HepG2 (cell line): ENCODE measurements around the gene ZFHX3. TPM values are rescaled to one million over a fixed set of nuclear protein-coding genes. Genes with fewer than 3 reads are reported as not detected.
A peak's percentile ranks its signal among the peaks of the same experiment; 100 is the strongest.

ENCODE experiments used
- CBX1 ChIP-seq: IDR thresholded peaks from one replicate; pipeline ENCODE4 v1.6.1; 2016; ENCODE audit warnings: antibody characterized with exemption, low read depth
- CHCHD3 ChIP-seq: sonication (generic); formaldehyde crosslinking; IDR thresholded peaks from 2 replicates; pipeline ENCODE4 v1.8.0; 2022; ENCODE audit warnings: mild to moderate bottlenecking, missing genetic modification reagents, moderate library complexity
- LCORL ChIP-seq, 2 experiments: fragments of 450-650 bp in 1 of 2; sonication (generic) in 1 of 2; formaldehyde crosslinking in 1 of 2; IDR thresholded peaks; 2 replicates each; pipeline versions ENCODE4 v1.5.0 to v1.6.1; 2017 to 2020; ENCODE audit warnings: antibody characterized with exemption in 1 of 2, missing genetic modification reagents in 1 of 2
- NR2C2 ChIP-seq: sonication (generic); formaldehyde crosslinking; IDR thresholded peaks from 2 replicates; pipeline ENCODE4 v1.4.0; 2020; ENCODE audit warnings: missing genetic modification reagents, mild to moderate bottlenecking, moderate library complexity, borderline replicate concordance
- POLR2AphosphoS5 ChIP-seq: IDR thresholded peaks from 2 replicates; pipeline ENCODE4 v1.6.1; 2012; ENCODE audit warnings: low read depth, low read length
- RAD21 ChIP-seq: fragments of 450-650 bp; formaldehyde crosslinking; IDR thresholded peaks from 2 replicates; pipeline ENCODE4 v1.5.0; 2020; ENCODE audit warnings: mild to moderate bottlenecking
- RCOR2 ChIP-seq: IDR thresholded peaks from 2 replicates; pipeline ENCODE4 v1.6.1; 2016; ENCODE audit warnings: missing biosample characterization, missing genetic modification reagents
- SAFB2 ChIP-seq: sonication (generic); formaldehyde crosslinking; IDR thresholded peaks from 2 replicates; pipeline ENCODE4 v1.5.1; 2020; ENCODE audit warnings: missing genetic modification reagents, low read depth, mild to moderate bottlenecking, borderline replicate concordance
- SMAD9 ChIP-seq: sonication (generic); formaldehyde crosslinking; IDR thresholded peaks from 2 replicates; pipeline ENCODE4 v1.5.1; 2020; ENCODE audit warnings: mild to moderate bottlenecking, missing genetic modification reagents
- SMARCC2 ChIP-seq: fragments of 450-650 bp; IDR thresholded peaks from 2 replicates; pipeline ENCODE4 v1.6.1; 2017; ENCODE audit warnings: antibody characterized with exemption, mild to moderate bottlenecking
- SNRNP70 ChIP-seq: fragments of 200-400 bp; formaldehyde crosslinking; IDR thresholded peaks from 2 replicates; pipeline ENCODE4 v1.6.1; 2017; ENCODE audit warnings: mild to moderate bottlenecking, low read depth, low read length, moderate library complexity
- STAG1 ChIP-seq: sonication (generic); formaldehyde crosslinking; IDR thresholded peaks from 2 replicates; pipeline ENCODE4 v1.4.0; 2020; ENCODE audit warnings: missing genetic modification reagents
- TRAFD1 ChIP-seq: sonication (generic); formaldehyde crosslinking; IDR thresholded peaks from 2 replicates; pipeline ENCODE4 v1.5.1; 2020; ENCODE audit warnings: missing genetic modification reagents, mild to moderate bottlenecking, borderline replicate concordance
- ZBTB44 ChIP-seq: sonication (generic); formaldehyde crosslinking; IDR thresholded peaks from 2 replicates; pipeline ENCODE4 v1.4.0; 2020; ENCODE audit warnings: missing genetic modification reagents
- ZHX1 ChIP-seq: sonication (generic); formaldehyde crosslinking; IDR thresholded peaks from 2 replicates; pipeline ENCODE4 v1.8.1; 2022; ENCODE audit warnings: low read depth, mild to moderate bottlenecking, missing genetic modification reagents
- ZMYM4 ChIP-seq: sonication (generic); formaldehyde crosslinking; IDR thresholded peaks from 2 replicates; pipeline ENCODE4 v1.8.1; 2023; ENCODE audit warnings: mild to moderate bottlenecking, missing genetic modification reagents
- ZNF138 ChIP-seq: sonication (generic); formaldehyde crosslinking; IDR thresholded peaks from 2 replicates; pipeline ENCODE4 v1.5.0; 2020; ENCODE audit warnings: mild to moderate bottlenecking, low read depth, missing genetic modification reagents
- ZNF343 ChIP-seq: sonication (generic); formaldehyde crosslinking; IDR thresholded peaks from 2 replicates; pipeline ENCODE4 v1.4.0; 2020; ENCODE audit warnings: mild to moderate bottlenecking, missing genetic modification reagents
- ZNF557 ChIP-seq: sonication (generic); formaldehyde crosslinking; IDR thresholded peaks from 2 replicates; pipeline ENCODE4 v1.4.0; 2020; ENCODE audit warnings: missing genetic modification reagents
- ZNF737 ChIP-seq: sonication (generic); formaldehyde crosslinking; IDR thresholded peaks from 2 replicates; pipeline ENCODE4 v1.5.0; 2020; ENCODE audit warnings: missing genetic modification reagents, mild to moderate bottlenecking, borderline replicate concordance
- ZNF766 ChIP-seq: sonication (generic); formaldehyde crosslinking; IDR thresholded peaks from 2 replicates; pipeline ENCODE4 v1.5.0; 2020; ENCODE audit warnings: missing genetic modification reagents, borderline replicate concordance
- polyA plus RNA-seq, 8 experiments: library from polyadenylated mRNA; depleted of rRNA in 3 of 8; stranded (reverse) in 7 of 8; unstranded in 1 of 8; fragments of >200 nt; fragmentation: Illumina TruSeq in 4 of 8; extraction: Trizol in 4 of 8; gene quantifications; 2 replicates each; pipeline versions ENCODE4 v1.2.1 to v1.2.3, GENCODE V29; 2011 to 2016; ENCODE audit warnings: low read depth in 4 of 8, missing spikeins in 1 of 8, mixed read lengths in 1 of 8; ENCODE audit not compliant: insufficient read depth in 1 of 8
- total RNA-seq, 5 experiments: library from RNA; depleted of rRNA; stranded (reverse); fragments of >200 nt; fragmentation: Illumina TruSeq; extraction: Trizol; gene quantifications; 2 replicates each; pipeline ENCODE4 v1.2.3, GENCODE V29; 2016; ENCODE audit warnings: low read depth in 1 of 5
- TF ChIP-seq, protein P1 (sequence below): sonication (generic); formaldehyde crosslinking; IDR thresholded peaks from 2 replicates; pipeline ENCODE4 v1.4.0; 2020; ENCODE audit warnings: missing genetic modification reagents

The ZFHX3 gene
- total and polyA plus RNA-seq, 2 of the 13 experiments (the other 11 are each of a cell fraction or from before 2014, with no cell fraction given) = 5.0 to 6.0 TPM

DNA sequence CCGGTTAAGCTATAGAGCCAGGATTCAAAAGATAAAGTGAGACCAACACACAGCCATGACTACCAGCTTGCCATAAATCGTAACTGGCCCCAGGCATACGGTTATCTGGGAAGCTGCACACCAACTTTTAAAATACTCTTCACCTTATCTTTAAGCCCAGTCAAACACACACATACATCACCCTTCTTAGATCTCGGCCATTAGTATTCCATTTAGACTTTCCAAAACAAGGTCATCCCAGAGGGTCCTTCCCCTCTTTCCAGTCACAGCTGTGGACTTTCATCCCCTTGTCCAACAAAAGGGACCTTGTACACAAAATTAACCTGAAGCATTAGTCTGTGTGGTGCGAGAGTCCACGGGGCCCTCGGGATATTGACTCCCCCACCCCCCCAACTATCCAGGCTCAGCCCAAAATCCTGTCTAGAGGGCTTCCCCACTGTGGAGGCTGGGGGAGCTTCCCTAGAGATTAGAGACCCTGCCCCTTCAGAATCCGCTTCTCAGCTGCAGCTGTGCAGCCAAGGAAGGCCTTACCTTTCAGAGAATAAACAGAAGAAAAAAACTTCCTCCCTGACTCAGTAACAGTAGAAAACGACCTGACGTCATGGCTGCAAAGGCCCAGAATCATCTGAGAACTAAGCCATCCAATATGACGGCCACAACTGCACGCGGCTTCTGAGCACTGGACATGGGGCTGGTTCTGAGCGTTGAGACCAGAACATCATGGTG lies 9.9 kb downstream of the ZFHX3 start (continued):
- TF ChIP-seq ZNF737 (CRISPR knock-in tag) = no peak
- TF ChIP-seq SNRNP70 = no peak
- TF ChIP-seq ZNF138 (CRISPR knock-in tag) = no peak
- TF ChIP-seq ZHX1 (CRISPR knock-in tag) = no peak
- no peak for TF ChIP-seq STAG1
- TF ChIP-seq SMARCC2 = no peak
- peak; percentile 51 for TF ChIP-seq NR2C2 (CRISPR knock-in tag)
- no peak for TF ChIP-seq SAFB2 (CRISPR knock-in tag)
- TF ChIP-seq CBX1 = no peak
- 0 out of 2 replicates have a peak, but pooled peaks have one; percentile 21 for TF ChIP-seq ZNF343 (CRISPR knock-in tag)
- TF ChIP-seq RAD21 (CRISPR knock-in tag) = no peak
- TF ChIP-seq ZNF766 (CRISPR knock-in tag) = no peak
- TF ChIP-seq POLR2AphosphoS5 = no peak
- peak; percentile 53; the same call in 1 of the 2 replicates for TF ChIP-seq LCORL (IDR thresholded peaks at IDR 0.05)
- peak; percentile 99 for TF ChIP-seq LCORL (CRISPR knock-in tag; IDR thresholded peaks at IDR 0.05)
- TF ChIP-seq RCOR2 (CRISPR knock-in tag) = peak; percentile 88
- no peak for TF ChIP-seq CHCHD3 (CRISPR knock-in tag)
- peak; percentile 75 for TF ChIP-seq ZMYM4
- TF ChIP-seq, protein P1, sequence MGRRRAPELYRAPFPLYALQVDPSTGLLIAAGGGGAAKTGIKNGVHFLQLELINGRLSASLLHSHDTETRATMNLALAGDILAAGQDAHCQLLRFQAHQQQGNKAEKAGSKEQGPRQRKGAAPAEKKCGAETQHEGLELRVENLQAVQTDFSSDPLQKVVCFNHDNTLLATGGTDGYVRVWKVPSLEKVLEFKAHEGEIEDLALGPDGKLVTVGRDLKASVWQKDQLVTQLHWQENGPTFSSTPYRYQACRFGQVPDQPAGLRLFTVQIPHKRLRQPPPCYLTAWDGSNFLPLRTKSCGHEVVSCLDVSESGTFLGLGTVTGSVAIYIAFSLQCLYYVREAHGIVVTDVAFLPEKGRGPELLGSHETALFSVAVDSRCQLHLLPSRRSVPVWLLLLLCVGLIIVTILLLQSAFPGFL (CRISPR knock-in tag) = no peak
- no peak for TF ChIP-seq TRAFD1 (CRISPR knock-in tag)
- no peak; the same call in 1 of the 2 replicates for TF ChIP-seq ZNF557 (CRISPR knock-in tag)
- TF ChIP-seq SMAD9 (CRISPR knock-in tag) = no peak
- TF ChIP-seq ZBTB44 = no peak
